Measurements from ENCODE around the gene WNT16. TPM values are rescaled to one million over a fixed set of nuclear protein-coding genes. Genes with fewer than 3 reads are reported as not detected.

Gene WNT16
- not detected for total RNA-seq

DNA sequence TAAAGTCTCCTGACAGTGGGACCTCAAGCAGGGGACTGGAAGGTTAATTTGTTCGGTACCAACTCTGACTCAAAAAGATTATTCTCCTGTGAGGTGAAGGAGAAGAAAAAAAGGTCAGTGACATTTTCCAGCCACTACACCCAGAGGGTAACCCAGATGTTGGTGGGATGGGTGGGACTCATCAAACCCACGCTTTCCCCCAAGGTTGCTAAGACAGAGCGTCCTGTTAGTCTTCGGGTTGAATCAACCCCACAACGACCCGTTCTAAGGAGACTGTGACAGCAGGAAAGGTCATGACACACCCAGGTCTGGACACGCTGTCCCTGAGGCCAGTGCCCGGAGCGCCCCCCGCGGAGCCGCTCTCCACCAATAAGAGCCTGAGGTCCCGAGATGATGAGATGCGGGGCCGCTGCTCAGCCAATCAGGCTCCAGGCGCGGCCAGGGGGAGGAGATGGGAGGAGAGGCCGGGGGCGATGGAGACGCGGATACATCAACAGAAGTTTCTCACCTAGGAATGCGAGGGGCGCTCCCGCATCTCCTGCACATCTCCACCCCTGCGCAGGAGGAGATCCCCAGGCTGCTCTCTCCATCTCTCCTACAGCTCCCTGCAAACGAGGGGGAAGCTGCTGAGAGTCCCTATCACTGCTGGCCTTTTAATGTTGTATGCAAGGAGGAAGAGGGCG is at the start of gene WNT16:
WNT16 (plus strand) TSS at position 493 of the 683 bp plus-strand sequence. CDS start 293 bp downstream, outside the sequence.
- DNase-seq (ENCODE audit: low spot score) = no peak
- TF ChIP-seq, protein P1, sequence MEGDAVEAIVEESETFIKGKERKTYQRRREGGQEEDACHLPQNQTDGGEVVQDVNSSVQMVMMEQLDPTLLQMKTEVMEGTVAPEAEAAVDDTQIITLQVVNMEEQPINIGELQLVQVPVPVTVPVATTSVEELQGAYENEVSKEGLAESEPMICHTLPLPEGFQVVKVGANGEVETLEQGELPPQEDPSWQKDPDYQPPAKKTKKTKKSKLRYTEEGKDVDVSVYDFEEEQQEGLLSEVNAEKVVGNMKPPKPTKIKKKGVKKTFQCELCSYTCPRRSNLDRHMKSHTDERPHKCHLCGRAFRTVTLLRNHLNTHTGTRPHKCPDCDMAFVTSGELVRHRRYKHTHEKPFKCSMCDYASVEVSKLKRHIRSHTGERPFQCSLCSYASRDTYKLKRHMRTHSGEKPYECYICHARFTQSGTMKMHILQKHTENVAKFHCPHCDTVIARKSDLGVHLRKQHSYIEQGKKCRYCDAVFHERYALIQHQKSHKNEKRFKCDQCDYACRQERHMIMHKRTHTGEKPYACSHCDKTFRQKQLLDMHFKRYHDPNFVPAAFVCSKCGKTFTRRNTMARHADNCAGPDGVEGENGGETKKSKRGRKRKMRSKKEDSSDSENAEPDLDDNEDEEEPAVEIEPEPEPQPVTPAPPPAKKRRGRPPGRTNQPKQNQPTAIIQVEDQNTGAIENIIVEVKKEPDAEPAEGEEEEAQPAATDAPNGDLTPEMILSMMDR (IDR thresholded peaks at IDR 0.05) = no peak

DNA sequence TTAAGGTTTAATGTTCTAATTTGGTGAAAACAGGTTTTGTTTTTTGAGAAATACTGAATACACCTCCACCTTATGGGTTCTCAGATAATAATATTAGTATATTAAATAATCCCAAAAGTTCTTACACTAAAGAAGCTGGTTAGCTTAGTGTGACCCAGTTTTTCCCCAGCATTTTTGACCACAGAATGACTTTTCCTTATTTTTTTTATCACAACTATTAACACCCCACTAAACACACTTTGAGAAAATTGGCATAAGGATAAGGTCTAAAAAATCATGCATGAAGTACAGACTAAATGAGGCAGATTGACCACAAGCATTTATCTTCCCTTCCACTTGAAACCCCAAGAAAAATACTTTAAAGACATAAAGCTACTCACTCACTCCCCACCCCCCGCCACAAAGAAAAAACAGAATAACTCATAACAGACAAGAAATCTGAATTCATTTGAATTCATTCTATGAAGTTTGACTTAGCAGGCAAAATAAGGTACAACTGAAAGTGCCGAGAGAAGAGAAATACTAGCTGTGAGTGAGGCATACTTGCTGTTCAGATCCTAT is 49.7 kb upstream of the WNT16 start:
- DNase-seq (ENCODE audit: low spot score) (no peak), ATAC-seq (ENCODE audit: low FRiP score) (no peak)
- TF ChIP-seq, protein P1 (IDR thresholded peaks at IDR 0.05) = no peak

More for the DNA sequence above, at the start of gene WNT16:
- ATAC-seq (ENCODE audit: low FRiP score) = no peak

- TF ChIP-seq, protein P1 (IDR thresholded peaks at IDR 0.05) = no peak
- ATAC-seq (ENCODE audit: low FRiP score) (no peak), DNase-seq (ENCODE audit: low spot score) (no peak)
Measured at GRCh38 chr7:121279822-121280221, 49.0 kb upstream of the WNT16 start.

- TF ChIP-seq, protein P1 (IDR thresholded peaks at IDR 0.05) = no peak
- DNase-seq (ENCODE audit: low spot score) (no peak), ATAC-seq (ENCODE audit: low FRiP score) (no peak)
Measured at GRCh38 chr7:121280656-121281055, 48.1 kb upstream of the WNT16 start.

GRCh38 chr7:121282129-121282528 is 46.7 kb upstream of the WNT16 start:
- DNase-seq (ENCODE audit: low spot score) (no peak), ATAC-seq (ENCODE audit: low FRiP score) (no peak)
- TF ChIP-seq, protein P1 (IDR thresholded peaks at IDR 0.05) = no peak

GRCh38 chr7:121285066-121285667 is 43.6 kb upstream of the WNT16 start:
- no peak for ATAC-seq (ENCODE audit: low FRiP score)
- TF ChIP-seq, protein P1 (IDR thresholded peaks at IDR 0.05) = no peak
- no peak for DNase-seq (ENCODE audit: low spot score)
